HG03108 (cell line): ENCODE results near the gene SNAP25.

Experiments
- ATAC-seq: cut with Tn5 transposase; IDR thresholded peaks from one replicate; pipeline ENCODE4 v1.9.1; 2021; ENCODE audit warnings: moderate library complexity; ENCODE audit not compliant: unreplicated experiment

Gene SNAP25

DNA sequence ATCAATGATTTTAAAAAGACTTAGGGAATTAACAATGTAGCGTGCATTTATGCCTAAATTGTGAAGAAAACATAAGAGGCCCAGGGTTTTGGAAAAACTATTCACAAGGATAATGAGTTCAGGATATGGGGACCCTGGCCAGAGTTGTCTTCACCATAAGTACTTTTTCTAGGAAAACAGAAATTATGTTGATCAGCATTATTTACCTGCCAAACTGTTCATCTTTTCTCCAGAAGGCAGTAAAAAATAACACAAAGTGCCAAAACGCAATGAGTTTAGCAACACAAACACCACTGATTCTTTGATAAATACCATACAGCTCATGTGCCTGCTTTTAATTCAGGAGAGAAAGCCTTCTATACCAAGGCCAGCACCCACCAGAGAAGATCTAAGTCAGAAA, 43.1 kb downstream of the SNAP25 start:
- ATAC-seq = no peak

DNA sequence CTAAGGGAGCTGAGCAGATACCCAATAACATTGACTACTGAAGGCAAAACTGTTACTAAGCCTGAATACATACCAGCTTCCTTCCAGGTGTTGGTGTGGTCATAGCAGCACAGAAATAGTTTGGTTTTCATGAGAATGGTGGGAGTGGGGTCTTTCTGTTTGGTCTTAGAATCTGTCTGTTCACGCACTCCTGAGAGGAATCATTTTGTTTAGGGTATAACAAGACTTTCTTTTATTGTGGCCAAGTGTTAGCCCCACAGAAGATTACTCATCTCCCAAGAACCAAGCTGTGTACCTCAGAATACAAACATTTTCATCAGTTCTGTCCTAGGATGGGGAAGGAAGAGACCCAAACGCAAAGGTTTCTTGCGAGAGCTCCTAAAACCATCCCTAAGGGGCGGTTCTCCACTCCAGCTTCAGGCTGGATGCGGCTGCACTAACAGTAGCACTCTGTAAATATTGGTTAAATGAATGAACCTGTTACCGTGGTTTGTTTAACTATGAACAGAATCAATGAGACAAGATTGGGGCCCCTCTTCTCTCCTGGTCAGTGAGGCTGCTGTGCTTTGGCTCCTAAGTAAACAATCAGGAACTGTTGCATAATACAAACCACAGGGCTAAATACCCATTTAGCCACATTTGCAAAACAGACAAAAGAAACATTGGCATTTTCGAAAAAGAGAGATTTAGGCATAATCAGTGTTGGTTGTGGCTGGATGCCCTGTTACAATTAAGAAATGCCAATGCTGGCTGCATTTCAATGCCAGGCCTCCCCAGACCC, 44.9 kb downstream of the SNAP25 start:
- no peak for ATAC-seq

GRCh38 chr20:10264166-10264558, 45.5 kb downstream of the SNAP25 start:
- ATAC-seq = no peak

DNA sequence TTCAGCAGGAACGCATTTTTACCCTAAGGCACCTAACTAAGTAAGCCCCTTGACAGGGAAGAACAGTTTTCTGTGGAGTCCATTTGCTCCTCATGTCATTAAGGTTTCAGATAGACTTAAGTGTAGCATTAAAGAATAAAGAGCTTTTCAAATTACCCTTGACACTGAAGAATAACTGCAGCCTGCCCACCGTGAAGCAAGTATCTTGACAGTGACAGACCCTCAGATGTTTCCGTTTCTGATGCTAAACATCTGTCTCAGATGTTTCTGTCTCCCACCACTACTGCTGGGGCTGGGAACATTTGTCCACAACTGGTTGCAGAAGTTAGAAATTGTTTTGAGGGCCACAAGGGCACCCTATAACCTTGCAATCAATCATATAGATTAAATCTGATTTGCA, 50.0 kb downstream of the SNAP25 start:
- no peak for ATAC-seq

- no peak for ATAC-seq
Measured at GRCh38 chr20:10270630-10271029, 52.0 kb downstream of the SNAP25 start.

GRCh38 chr20:10271494-10272219, 53.0 kb downstream of the SNAP25 start:
- ATAC-seq = no peak

DNA sequence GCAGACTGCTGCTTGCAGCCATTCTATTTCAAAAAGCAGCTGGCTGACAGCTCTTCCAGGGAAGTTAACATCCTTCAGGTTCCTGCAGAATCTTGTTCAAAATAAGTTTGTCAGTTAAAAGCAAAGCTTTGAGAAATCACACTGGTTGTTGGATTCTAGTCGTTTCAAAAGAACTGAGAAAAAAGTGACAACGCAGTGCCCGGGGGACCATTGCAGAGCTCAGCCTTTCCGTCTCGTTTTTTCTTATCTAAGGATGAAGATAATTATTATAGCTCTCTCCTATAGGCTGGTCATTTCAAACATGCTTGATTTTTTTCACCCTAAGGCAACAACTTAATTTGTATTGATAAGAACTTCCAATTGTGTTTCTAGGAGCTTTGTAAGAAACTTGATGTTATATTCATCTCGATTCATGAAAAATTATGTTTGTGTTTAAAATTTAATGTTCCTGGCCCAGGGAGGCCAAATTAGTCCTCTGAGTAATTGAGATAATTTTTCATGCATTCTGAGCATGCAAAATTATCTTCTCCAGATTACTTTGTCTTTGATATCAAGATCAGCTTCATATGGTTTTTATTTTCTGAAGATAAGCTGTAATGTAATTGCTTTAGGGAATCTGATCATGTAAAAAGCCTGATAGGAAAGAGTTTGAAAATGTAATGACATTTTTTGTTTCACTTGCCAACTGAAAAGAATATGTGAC, 58.4 kb downstream of the SNAP25 start:
- ATAC-seq = no peak

- ATAC-seq = no peak
Measured at GRCh38 chr20:10277616-10278015, 59.0 kb downstream of the SNAP25 start.

GRCh38 chr20:10278412-10278811, 59.8 kb downstream of the SNAP25 start:
- no peak for ATAC-seq

DNA sequence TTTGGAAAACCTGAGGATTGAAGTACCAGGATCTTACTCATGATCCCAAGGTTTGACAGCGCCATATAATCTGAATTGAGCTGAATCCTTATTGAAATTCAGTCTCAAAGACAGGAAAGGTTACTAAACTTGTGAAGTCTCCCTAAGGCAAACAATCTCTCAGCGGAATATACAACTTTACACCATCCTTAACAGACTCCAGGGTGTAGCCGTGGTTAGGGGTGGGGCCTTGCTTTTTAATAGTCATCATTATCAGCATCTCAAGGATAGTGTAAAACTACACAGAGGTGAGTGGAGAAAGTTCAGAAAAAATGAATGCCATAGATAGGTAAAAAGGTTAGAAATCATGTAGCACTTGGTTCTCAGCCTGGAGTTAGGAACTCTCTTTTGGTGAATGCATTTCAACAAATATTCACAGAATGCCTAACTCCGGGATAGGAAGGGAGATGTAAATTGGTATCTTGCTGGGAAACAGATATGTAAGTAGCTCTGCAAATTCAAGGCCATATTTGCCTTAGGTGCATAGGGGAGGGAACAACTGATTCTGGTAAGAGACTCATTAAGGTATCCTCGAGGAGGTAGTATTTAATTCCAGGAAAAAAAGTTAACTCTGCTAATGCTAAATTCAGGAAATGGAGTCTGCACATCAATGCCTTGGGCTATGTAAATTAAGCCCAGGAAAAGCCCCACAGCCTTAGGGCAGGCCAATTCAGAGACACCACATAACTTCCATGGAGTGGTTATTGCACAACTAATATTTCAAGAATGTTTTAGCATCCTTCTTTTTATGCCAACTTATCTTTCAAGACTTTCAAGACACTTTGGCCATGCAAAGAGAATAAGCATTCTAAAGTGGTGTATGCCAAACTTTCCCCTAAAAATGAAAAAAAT, 61.6 kb downstream of the SNAP25 start:
- no peak for ATAC-seq

DNA sequence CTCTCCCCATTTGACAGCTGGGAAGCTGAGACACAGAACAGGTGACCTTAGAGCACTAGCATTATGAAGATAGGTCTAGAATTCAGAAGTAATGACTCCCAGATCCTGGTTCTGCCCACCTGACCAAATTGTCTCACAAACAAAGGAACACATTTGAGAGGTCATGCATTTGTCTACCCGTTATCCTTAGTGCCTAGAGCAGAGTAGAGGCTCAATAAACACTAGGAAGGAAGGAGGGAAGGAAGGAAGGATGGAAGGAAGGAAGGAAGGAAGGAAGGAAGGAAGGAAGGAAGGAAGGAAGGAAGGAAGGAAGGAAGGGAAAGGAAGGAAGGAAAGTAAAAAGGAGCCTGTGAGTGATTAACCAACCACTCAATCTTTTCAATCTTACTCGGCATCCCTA, 63.3 kb downstream of the SNAP25 start:
- ATAC-seq = no peak

- ATAC-seq = no peak
Measured at GRCh38 chr20:10282979-10283456, 64.4 kb downstream of the SNAP25 start.

DNA sequence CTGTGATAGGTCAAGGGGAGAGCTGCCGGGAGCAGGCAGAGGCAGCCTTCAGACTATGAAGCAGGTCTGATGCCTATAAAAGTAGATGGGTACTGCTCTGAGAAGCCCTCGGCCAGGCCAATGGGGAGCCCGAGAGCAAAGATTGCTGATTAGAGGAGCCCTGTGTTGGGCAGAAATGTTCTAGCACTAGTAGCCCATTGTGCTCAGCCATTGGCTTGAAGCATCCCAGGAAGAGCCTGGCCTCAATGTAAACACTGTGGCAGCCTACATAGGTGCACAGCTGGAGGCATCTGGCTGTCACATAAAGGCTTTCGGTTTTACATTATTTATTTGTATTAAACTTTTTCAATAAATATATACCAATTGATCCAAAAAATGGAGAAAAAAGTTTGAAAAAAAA, 67.7 kb downstream of the SNAP25 start:
- ATAC-seq = no peak

- ATAC-seq = no peak
Measured at GRCh38 chr20:10288421-10288820, 69.8 kb downstream of the SNAP25 start.

- ATAC-seq = no peak
Measured at GRCh38 chr20:10288954-10289646, 70.5 kb downstream of the SNAP25 start.

GRCh38 chr20:10291568-10292248, 73.1 kb downstream of the SNAP25 start:
- no peak for ATAC-seq

- ATAC-seq = no peak
Measured at GRCh38 chr20:10297223-10297622, 78.6 kb downstream of the SNAP25 start.

DNA sequence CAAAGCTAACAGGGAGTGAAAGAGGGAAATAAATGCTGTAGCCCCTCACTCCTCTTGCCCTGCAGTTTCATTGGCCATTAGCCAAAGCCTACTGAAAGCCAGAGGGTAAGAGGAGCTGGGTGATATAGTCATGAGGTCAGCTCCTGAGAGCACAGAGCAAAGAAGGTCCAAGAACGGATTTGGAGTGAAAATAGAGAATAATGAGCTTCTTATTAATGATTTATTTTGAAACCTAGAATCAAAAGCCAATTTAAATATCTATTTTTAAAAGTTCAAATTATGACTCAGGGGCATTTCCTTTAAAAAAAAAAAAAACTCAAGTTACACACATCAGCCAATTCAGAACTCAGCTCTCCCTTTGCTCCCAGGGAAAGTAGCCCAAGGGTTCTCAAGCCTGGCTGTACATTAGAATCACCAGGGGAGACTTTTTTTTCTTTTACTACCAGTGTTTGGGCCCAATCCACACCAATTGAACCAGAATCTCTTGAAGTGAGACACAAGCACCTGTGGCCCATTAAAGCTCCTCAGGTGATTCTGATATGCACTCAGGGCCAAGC, 79.1 kb downstream of the SNAP25 start:
- no peak for ATAC-seq
